A549 treated with ZK216348 at 1 μM for 4 hours (cell line): Measurements from ENCODE around the gene FKBP8. TPM values are rescaled to one million over a fixed set of nuclear protein-coding genes. Genes with fewer than 3 reads are reported as not detected.

Experiments used
- total RNA-seq: library from RNA; stranded (reverse); fragments of 200-300 nt; extraction: Qiagen RNA extraction; gene quantifications from 5 replicates; pipeline ENCODE4 v1.2.3, GENCODE V29; 2022; ENCODE audit warnings: low read depth

Gene FKBP8
- total RNA-seq, result 85.4 to 164 TPM (median 152 TPM) in 5 replicates

GRCh38 chr19:18542941-18543813 is at the start of gene FKBP8:
Gene FKBP8 (minus strand): TSS chr19:18543573. CDS start chr19:18541970, 1,603 bp downstream.

GRCh38 chr19:18588611-18589379 is 45.4 kb upstream of the FKBP8 start, which contains the start of gene REX1BD:
Gene REX1BD (plus strand): TSS chr19:18588798. CDS start chr19:18588802, 4 bp downstream.

GRCh38 chr19:18571564-18572344 is 28.4 kb upstream of the FKBP8 start, which contains the start of gene UBA52:
Gene UBA52 (plus strand): TSS chr19:18571857. CDS start chr19:18573301, 1,444 bp downstream.

GRCh38 chr19:18557411-18558201 is 14.2 kb upstream of the FKBP8 start, which contains the start of gene KXD1:
Gene KXD1 (plus strand): TSS chr19:18557870. CDS start chr19:18562057, 4,187 bp downstream.

GRCh38 chr19:18521692-18522123 is 21.7 kb downstream of the FKBP8 start, which contains the start of gene ELL:
Gene ELL (minus strand): TSS chr19:18522070. CDS start chr19:18522055, 15 bp downstream.

Other genes starting within 250 kb of the FKBP8 start
- 200 to 249 TPM (median 235 TPM) in 5 replicates for gene LSM4, start 220.5 kb downstream of the FKBP8 start, total RNA-seq
- 1.6 to 3.2 TPM (median 2.6 TPM) in 5 replicates for gene PGPEP1, start 203.0 kb downstream of the FKBP8 start, total RNA-seq
- gene GDF15, start 157.4 kb downstream of the FKBP8 start, total RNA-seq, result 15.2 to 41.1 TPM (median 30.8 TPM) in 5 replicates
- not detected in 5 replicates for gene LRRC25, start 146.0 kb downstream of the FKBP8 start, total RNA-seq
- 30.2 to 51.6 TPM (median 49.6 TPM) in 5 replicates for gene SSBP4, start 124.2 kb downstream of the FKBP8 start, total RNA-seq
- gene ISYNA1, start 105.4 kb downstream of the FKBP8 start, total RNA-seq, result 28.6 to 46.9 TPM (median 39.3 TPM) in 5 replicates
- 3.7 to 6.5 TPM (median 5.4 TPM) in 5 replicates for gene ELL, start 21.5 kb downstream of the FKBP8 start, total RNA-seq
- 74.1 to 108 TPM (median 102 TPM) in 5 replicates for gene KXD1, start 14.3 kb upstream of the FKBP8 start, total RNA-seq
- 1,053 to 1,266 TPM (median 1,114 TPM) in 5 replicates for gene UBA52, start 28.3 kb upstream of the FKBP8 start, total RNA-seq
- gene REX1BD, start 45.2 kb upstream of the FKBP8 start, total RNA-seq, result 31.0 to 64.3 TPM (median 56.1 TPM) in 5 replicates
- gene CRLF1, start 63.2 kb upstream of the FKBP8 start, total RNA-seq, result 2.6 to 5.8 TPM (median 3.3 TPM) in 5 replicates
- 5.8 to 6.2 TPM (median 6.0 TPM) in 5 replicates for gene TMEM59L, start 69.3 kb upstream of the FKBP8 start, total RNA-seq
- gene KLHL26, start 93.5 kb upstream of the FKBP8 start, total RNA-seq, result 1.7 to 5.3 TPM (median 3.4 TPM) in 5 replicates
- gene CRTC1, start 140.1 kb upstream of the FKBP8 start, total RNA-seq, result 2.5 to 5.8 TPM (median 4.7 TPM) in 5 replicates
- 0.09 to 0.15 TPM (median 0.12 TPM) in 4 of 5 replicates, not detected in the other for gene COMP, start 247.7 kb upstream of the FKBP8 start, total RNA-seq